Uterus (tissue), 2 donors: ENCODE results near the gene VSX1.

Experiments
- POLR2A ChIP-seq, 2 donors: fragments of 450-650 bp; IDR thresholded peaks; one replicate each; pipeline ENCODE4 v1.6.1; 2016; ENCODE audit warnings: antibody characterized with exemption in 2 of 2, mild to moderate bottlenecking in 1 of 2, moderate library complexity in 1 of 2
- TF ChIP-seq, protein P1 (sequence below), 4 experiments: fragments of 200-600 bp in 2 of 4; fragments of 450-650 bp in 2 of 4; sonication (generic) in 2 of 4; IDR thresholded peaks; one replicate each; pipeline ENCODE4 v1.5.1; 2016 to 2019; ENCODE audit warnings: antibody characterized with exemption in 4 of 4, mild to moderate bottlenecking in 2 of 4, moderate library complexity in 1 of 4

DNA sequence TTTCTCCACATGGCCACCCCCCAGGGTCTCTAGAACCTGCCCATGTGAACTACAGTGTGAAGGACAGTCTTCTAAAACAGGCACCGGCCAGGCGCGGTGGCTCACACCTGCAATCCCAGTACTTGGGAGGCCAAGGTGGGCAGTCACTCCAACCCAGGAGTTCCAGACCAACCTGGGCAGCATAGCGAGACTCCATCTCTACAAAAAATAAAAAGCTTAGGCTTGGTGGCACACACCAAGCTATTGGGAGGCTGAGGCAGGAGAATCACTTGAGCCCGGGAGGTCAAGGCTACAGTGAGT lies 37.7 kb downstream of the VSX1 start:
- TF ChIP-seq, protein P1, sequence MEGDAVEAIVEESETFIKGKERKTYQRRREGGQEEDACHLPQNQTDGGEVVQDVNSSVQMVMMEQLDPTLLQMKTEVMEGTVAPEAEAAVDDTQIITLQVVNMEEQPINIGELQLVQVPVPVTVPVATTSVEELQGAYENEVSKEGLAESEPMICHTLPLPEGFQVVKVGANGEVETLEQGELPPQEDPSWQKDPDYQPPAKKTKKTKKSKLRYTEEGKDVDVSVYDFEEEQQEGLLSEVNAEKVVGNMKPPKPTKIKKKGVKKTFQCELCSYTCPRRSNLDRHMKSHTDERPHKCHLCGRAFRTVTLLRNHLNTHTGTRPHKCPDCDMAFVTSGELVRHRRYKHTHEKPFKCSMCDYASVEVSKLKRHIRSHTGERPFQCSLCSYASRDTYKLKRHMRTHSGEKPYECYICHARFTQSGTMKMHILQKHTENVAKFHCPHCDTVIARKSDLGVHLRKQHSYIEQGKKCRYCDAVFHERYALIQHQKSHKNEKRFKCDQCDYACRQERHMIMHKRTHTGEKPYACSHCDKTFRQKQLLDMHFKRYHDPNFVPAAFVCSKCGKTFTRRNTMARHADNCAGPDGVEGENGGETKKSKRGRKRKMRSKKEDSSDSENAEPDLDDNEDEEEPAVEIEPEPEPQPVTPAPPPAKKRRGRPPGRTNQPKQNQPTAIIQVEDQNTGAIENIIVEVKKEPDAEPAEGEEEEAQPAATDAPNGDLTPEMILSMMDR (IDR thresholded peaks at IDR 0.05), result no peak
- no peak for TF ChIP-seq POLR2A (IDR thresholded peaks at IDR 0.05)
